ENCODE data around the gene LY6G6C.

DNA sequence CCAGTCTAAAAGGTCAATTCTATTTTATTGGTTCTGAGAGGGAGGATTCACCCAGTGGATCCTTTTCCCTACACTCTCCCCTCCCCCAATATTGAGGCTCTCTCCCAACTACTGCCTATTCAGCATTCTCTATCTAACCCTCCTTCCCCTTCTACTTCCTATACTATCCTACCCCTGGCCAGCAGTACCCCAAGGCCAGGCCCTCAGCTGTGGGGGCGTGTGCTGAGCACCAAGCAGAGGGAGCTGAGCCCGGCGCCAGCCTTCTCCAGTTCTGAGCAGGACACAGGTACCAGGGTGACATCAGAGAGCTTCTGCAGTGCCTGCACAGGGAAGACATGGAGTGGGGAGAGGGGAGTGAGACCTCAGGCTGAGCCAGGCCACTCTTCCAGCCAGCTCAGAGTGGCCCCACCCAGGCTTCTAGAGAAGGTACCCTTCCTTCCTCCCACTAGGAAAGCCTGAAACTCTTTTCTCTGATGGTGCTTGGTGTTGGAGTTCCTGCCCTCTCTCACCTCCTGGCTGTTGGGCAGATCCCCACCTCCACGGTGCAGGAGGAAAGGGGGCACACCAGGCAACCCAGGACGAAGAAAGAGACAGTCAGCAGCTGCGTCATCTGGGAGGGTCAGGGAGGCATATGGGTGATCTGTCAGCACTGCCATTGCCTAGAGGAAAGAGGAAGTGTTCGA, 5.6 kb upstream of the LY6G6C start:
- TF ChIP-seq, protein P1, sequence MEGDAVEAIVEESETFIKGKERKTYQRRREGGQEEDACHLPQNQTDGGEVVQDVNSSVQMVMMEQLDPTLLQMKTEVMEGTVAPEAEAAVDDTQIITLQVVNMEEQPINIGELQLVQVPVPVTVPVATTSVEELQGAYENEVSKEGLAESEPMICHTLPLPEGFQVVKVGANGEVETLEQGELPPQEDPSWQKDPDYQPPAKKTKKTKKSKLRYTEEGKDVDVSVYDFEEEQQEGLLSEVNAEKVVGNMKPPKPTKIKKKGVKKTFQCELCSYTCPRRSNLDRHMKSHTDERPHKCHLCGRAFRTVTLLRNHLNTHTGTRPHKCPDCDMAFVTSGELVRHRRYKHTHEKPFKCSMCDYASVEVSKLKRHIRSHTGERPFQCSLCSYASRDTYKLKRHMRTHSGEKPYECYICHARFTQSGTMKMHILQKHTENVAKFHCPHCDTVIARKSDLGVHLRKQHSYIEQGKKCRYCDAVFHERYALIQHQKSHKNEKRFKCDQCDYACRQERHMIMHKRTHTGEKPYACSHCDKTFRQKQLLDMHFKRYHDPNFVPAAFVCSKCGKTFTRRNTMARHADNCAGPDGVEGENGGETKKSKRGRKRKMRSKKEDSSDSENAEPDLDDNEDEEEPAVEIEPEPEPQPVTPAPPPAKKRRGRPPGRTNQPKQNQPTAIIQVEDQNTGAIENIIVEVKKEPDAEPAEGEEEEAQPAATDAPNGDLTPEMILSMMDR (IDR thresholded peaks at IDR 0.05; ENCODE audit: low read depth, low read length): no peak
- TF ChIP-seq MYC (IDR thresholded peaks at IDR 0.05; ENCODE audit: low read depth, low read length): peak; percentile 56; the same call in 1 of the 2 replicates

All from NB4 (cell line).